ENCODE data around the gene MIGA2.

MIGA2 gene

GRCh38 chr9:129118799-129119198, 82.4 kb downstream of the MIGA2 start:
- DNase-seq (ENCODE audit: low spot score) (no peak), FAIRE-seq (no peak)

- DNase-seq (ENCODE audit: low spot score) (no peak), FAIRE-seq (no peak)
Observed at GRCh38 chr9:129121483-129121882, 85.1 kb downstream of the MIGA2 start.

All from RCC 7860 (cell line).